ENCODE measurements around the gene FLNC.

Gene FLNC

DNA sequence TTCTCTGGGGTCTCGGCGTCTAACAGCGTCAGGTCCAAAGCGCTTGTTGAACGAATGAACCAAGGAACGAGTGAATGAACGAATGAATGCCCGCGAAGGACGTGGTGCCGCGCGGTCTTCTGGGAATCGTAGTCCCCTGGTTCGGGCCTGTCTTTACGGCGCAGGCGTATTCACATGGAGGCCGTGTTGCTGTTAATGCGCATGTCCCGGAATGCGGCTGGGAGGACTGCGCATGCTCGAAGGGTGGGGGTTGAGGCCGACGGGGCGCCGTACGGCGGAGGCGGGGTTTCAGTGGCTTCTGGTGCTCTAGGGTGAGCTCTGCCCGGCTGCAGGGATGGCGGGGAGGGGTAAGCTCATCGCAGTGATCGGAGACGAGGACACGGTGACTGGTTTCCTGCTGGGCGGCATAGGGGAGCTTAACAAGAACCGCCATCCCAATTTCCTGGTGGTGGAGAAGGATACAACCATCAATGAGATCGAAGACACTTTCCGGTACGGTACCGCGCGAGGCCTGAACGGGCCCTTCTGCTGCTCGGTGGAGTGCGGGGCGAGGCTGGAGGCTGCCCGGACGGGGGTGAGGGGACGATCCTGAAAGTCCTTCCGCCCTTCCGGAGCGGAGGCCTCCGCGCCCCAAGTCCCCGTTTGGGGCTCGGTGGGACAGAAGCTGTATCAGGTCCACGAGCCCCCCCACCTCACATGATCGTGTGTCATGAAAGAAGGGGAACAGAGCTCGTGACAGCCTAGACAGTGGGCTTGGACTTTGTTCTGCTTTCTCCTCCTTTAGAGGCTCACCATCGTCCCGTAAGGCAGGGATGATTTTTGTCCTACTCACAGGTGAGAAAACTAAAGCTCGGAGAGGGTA lies 32.6 kb downstream of the FLNC start, which contains the start of gene ATP6V1F:
Gene ATP6V1F, plus strand, starts transcription at position 286 of the 862 bp plus-strand sequence. Its CDS starts 49 bp downstream, at position 335.
- peak; percentile 95 for DNase-seq (ENCODE audit: low spot score)

GRCh38 chr7:128863433-128863989 lies 33.3 kb downstream of the FLNC start:
- peak; percentile 76 for DNase-seq (ENCODE audit: low spot score)

GRCh38 chr7:128865303-128865702 lies 35.1 kb downstream of the FLNC start:
- DNase-seq (ENCODE audit: low spot score): no peak

GRCh38 chr7:128865996-128866877 lies 36.0 kb downstream of the FLNC start:
- no peak for DNase-seq (ENCODE audit: low spot score)

DNA sequence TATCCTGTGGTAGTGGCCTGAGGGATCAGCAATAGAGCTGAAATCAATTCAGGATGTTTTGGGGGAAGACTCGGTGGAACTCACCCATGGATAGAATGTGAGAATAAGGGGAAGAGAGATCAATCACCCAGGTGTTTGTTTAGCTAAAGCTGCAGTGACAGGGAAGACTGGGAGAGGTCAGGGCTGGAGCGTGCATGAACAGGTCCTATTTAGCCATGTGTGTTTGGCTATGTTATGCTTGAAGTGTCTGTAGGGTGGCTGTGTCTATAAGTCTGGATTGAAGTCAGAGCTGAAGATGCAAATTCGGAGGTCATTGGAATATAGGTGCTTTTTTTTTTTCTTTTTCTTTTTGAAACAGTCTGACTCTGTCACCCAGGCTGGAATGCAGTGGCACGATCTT lies 37.0 kb downstream of the FLNC start:
- no peak for DNase-seq (ENCODE audit: low spot score)

DNA sequence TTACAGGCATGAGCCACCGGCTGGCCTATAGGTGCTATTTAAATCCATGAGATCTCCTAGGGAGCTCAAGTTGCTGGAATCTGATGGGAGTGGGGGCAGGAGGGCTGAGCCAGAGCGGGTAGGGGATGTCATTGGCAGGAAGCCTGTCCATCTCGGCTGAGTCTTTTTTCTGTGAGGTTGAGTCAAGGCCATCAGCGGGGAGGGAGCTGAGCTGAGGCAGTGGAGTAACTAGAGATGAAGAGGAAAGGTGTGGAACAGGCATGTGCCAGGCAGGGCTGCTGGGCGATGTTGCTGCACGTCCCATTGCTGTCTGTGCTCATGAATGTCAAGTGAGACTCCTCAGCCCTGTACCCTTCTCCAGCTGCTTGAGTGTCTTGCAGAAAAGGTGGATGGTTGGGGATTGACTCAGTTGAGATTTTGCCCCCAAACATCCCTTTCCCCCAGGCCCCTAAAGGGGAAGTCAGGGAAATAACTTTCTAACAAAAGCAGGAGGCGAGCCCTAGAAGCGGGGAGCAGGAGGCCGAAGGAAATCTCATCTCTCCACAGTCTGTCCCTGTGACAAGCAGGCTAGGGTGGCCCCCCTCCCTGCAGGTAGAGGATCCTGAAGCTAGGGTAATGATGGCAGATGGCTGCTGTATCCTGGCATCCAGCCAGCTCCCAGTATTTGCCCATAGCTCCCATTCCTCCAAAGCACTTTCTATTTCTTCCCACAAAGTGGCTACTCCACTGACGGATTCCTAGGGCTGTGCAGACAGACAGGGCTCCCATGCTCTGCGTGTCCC lies 37.8 kb downstream of the FLNC start:
- no peak for DNase-seq (ENCODE audit: low spot score)

DNA sequence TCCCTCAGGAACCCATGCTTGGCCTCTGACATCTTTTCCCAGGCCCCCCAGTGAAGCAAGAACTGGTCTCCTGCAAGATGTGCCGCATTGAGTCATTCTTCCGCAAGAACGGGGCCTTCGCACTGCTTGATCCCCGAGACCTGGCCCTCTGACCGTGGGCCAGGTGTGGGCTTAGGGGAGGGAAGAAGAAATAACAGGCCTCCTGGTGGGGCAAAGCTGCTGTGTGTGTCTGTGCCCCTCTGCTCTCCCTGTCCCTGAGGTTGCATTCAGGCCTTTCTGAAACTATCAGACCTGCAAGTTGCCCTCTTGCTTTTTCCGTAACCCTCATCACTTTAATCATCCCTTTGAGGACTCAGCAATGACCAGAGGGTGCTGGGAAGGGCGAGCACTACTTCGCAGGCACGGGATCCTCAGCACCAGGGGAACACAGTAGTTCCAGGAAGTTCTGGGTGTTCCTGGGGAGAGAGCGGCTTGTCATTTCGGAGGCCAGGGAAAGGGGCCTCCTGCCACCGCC lies 38.5 kb downstream of the FLNC start:
- DNase-seq (ENCODE audit: low spot score): no peak

DNA sequence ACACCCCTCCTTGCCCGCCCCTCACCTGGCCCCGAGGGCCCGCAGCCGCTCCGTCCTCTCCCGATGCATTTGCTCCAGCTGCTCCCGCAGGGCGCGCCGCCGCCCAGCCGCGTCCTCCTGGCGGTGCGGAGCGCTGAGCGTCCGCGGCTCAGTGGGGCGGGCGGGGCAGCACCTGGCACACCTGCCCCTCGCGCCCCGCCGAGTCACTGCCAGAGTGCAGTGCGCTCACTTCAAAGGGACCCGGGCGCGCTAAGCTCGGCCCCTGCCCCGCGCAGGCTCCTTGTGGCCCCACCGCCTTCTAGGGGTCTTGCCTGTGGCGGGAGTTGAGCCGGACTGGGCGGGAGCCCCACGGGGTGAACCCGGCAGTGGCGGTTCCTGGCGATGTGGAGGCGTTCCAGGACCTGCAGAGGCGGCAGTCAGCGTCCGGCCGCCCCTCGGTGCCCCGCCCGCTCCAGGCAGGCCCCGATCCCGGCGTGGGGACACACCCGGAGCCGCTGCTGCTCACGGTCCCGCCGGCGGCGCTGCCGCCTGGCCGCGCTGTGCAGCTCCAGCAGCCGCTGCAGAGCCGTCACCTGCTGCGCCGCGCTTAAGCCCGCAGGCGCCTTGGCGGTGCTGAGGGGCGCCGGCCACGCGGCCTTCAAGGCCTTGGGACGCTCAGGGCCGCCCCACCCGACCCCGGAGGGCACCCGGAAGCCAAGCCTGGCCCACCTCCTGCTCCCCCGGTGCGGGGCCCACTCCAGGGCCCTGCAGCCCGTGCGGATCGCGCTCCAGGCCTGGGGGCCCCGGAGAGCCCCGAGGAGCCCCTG lies 39.1 kb downstream of the FLNC start:
- peak; percentile 26 for DNase-seq (ENCODE audit: low spot score)

DNA sequence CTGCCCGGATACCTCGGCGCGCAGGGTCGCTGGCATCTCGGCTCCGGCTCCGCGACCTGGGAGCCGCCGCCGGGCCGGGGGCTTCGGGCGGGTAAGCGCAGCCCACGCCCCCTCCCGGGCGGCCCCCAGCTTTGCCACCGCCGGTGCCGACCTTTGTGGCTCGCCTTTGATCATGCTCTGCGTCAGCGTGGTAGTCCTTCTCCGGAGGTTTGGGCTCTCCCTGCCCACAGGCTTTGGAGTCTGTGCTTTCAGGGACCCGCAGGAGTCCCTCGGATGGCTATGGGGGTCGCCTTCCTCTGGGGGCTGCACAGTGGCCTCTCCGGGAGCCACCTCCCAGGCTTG lies 39.7 kb downstream of the FLNC start:
- DNase-seq (ENCODE audit: low spot score): no peak

GRCh38 chr7:128871050-128871449 lies 40.8 kb downstream of the FLNC start:
- no peak for DNase-seq (ENCODE audit: low spot score)

DNA sequence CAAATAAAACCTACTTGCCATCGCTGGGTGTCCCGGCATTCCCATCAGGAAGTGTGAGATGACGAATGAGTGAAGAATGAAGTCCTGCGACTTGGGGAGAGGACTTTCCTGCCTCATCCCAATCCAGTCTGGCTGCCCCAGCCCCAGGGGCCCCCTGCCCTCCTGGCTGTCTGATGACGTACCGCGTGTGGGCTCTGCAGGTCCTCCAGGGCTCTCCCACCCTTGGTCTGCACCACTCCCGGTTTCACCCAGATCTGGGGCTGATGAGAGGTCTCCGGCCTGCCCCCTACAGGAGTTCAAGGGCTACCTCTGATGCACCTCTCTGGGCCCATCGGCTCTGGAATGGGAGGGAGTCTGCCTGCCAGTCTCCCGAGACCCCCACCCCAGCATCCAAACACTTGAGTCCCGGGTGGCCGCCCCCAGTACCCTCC lies 42.2 kb downstream of the FLNC start:
- no peak for DNase-seq (ENCODE audit: low spot score)

- DNase-seq (ENCODE audit: low spot score): no peak
Measured at GRCh38 chr7:128873234-128873633, 43.0 kb downstream of the FLNC start.

DNA sequence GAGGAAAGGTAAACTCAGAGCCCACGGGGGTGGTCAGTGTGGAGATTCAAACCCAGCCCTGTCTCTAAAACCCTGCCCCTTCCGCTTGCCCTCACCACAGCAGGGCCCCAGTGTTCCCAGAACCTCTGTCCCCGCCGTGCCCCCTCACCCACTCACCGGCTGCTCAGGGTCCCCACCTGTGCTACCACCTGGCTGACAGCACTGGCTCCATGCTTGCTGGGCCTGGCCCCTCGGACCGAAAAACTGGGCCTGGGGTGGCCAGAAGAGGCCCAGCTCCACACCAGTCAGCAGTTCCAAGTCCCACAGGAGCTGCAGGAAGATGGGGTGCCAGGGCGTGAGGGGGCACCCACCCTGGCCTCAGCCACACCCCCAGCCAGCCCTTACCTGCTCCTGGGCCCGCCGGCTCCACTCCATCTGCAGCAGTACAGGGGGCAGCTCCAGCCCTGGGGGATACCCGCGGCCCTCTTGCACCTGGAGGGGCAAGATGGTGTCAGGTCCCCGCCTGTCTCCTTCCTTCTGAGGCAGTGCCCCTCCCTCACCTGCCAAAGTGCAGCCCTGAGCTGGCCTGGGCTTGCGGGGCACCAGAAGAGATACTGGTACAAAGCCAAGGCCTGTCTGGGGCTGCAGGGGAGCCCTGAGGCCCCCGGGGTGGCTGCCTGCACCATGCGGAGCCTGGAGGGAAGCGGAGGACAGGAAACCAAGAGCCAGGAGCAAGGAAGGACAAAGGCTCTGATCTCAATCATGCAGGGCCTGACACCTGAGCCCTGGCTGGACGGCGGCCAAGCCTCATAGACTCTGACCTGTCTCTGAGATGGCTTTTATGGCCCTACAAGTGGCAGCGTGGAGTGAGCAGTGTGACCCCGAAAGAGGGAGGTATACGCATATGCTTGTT lies 44.2 kb downstream of the FLNC start:
- no peak for DNase-seq (ENCODE audit: low spot score)

- no peak for DNase-seq (ENCODE audit: low spot score)
Measured at GRCh38 chr7:128875523-128875948, 45.3 kb downstream of the FLNC start.

- no peak for DNase-seq (ENCODE audit: low spot score)
Measured at GRCh38 chr7:128876127-128876526, 45.9 kb downstream of the FLNC start.

GRCh38 chr7:128876586-128876977 lies 46.4 kb downstream of the FLNC start:
- DNase-seq (ENCODE audit: low spot score): no peak

DNA sequence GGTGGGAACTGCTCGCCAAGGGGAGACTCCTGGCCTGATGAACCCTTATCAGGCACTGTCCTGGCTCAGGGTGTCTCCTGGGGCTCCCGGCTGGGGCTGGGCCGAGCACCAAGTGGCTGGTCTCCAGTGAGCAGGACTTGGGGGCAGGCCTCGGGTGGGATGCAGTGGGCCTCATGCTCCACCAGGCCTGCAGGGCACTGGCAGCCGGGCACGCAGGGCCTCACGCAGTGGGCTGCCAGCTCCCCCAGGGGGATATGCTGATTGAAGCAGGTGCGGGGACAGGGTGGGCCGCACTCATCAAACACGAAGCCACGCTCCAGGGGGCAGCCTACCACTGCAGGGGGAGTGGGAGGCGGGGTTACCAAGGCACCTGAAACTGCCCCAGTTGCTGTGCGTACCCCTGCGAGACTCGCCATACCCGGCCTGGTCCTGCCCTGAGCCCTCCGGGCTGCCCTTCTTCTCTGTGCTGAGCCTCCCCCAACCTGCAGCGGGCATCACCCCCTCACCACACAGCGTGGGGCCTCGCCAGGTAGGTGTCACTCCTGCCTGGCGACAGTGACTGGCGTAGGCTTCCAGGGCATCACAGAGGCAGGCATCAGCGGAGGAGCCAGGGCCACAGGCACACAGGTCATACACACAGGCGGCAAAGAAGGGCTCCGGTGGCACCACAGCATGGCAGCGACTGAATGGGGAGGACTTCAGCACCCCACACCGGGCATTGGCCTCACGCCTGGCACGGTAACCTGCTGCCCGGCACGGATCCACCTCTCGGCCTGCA lies 47.0 kb downstream of the FLNC start:
- no peak for DNase-seq (ENCODE audit: low spot score)

- DNase-seq (ENCODE audit: low spot score): no peak
Measured at GRCh38 chr7:128877756-128878120, 47.5 kb downstream of the FLNC start.
